ENCODE results near the gene PDE7B. TPM values are rescaled to one million over a fixed set of nuclear protein-coding genes. Genes with fewer than 3 reads are reported as not detected.
A peak's percentile ranks its signal among the peaks of the same experiment; 100 is the strongest.
"Not testable (repeated sequence)": the region's sequence is repeated elsewhere in the genome, so short reads cannot be mapped to it uniquely, and the experiment has no call there.

PDE7B gene
- total RNA-seq, 1 donor from 2014 or later, result 13.3 TPM

- ATAC-seq, result no peak
- intact Hi-C loops (cut with DNase I), result no loop called here
- DNase-seq (ENCODE audit: low spot score), result no peak
Observed at GRCh38 chr6:135839121-135839520, 12.4 kb upstream of the PDE7B start.

- DNase-seq (ENCODE audit: low spot score) (no peak), ATAC-seq (no peak)
- intact Hi-C loops (cut with DNase I), result no loop called here
Observed at GRCh38 chr6:135842618-135843392, 8.7 kb upstream of the PDE7B start.

GRCh38 chr6:135850882-135851281, 619 bp upstream of the PDE7B start:
- ATAC-seq (no peak), DNase-seq (ENCODE audit: low spot score) (no peak)
- intact Hi-C loops (cut with DNase I), result no loop called here

DNA sequence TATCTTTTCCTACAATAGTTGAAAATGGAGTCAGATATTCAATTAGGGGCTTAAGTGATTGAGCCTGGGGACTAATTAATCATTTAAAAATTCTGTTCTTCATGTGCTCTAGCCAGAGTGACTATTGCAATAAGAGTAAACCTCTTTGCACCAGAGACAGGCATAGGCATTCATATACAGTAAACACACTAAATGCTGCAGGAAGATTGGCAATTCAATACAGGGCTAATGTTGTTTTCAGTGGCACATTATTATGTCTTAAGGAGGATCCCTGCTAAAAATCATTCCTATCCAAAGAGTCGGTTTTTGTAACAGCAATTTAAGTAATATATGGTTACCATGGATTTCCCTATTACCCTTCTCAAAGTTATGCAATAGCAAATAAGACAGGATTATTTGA, 1.2 kb downstream of the PDE7B start:
- intact Hi-C loops (cut with DNase I), result no loop called here
- DNase-seq (ENCODE audit: low spot score), result no peak
- ATAC-seq, result no peak

GRCh38 chr6:135853227-135853626, 1.7 kb downstream of the PDE7B start:
- ATAC-seq (no peak), DNase-seq (ENCODE audit: low spot score) (no peak)
- intact Hi-C loops (cut with DNase I), result no loop called here

GRCh38 chr6:135853986-135854385, 2.5 kb downstream of the PDE7B start:
- no peak for DNase-seq (ENCODE audit: low spot score)
- intact Hi-C loops (cut with DNase I), result no loop called here
- ATAC-seq, result no peak

- intact Hi-C loops (cut with DNase I), result no loop called here
- ATAC-seq, result no peak
- no peak for DNase-seq (ENCODE audit: low spot score)
Observed at GRCh38 chr6:135854799-135855198, 3.3 kb downstream of the PDE7B start.

DNA sequence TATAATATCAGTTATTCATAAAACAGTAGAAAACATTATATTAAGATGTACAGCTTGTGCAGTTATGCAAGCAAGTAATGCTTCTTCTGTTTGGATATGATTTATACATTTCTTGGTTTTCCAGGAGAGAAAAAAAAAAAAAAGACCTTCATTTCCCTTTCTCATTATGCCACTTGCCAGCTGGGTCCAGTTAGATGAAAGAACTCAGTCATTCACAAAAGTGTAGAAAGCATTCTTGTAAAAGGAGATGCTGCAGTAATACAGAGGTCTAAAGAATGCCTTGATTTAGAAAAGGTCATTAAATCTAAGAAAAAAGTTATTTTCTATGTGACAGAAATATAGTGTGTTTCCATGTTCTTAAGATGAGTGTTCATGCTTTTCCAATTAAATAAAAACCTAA, 7.4 kb downstream of the PDE7B start:
- DNase-seq (ENCODE audit: low spot score), result no peak

GRCh38 chr6:135860361-135860760, 8.9 kb downstream of the PDE7B start:
- intact Hi-C loops (cut with DNase I), result no loop called here
- ATAC-seq (no peak), DNase-seq (ENCODE audit: low spot score) (no peak)

More for the DNA sequence above, 7.4 kb downstream of the PDE7B start:
- no peak for ATAC-seq
- intact Hi-C loops (cut with DNase I), result no loop called here

GRCh38 chr6:135861189-135861588, 9.7 kb downstream of the PDE7B start:
- intact Hi-C loops (cut with DNase I), result no loop called here
- no peak for DNase-seq (ENCODE audit: low spot score)

DNA sequence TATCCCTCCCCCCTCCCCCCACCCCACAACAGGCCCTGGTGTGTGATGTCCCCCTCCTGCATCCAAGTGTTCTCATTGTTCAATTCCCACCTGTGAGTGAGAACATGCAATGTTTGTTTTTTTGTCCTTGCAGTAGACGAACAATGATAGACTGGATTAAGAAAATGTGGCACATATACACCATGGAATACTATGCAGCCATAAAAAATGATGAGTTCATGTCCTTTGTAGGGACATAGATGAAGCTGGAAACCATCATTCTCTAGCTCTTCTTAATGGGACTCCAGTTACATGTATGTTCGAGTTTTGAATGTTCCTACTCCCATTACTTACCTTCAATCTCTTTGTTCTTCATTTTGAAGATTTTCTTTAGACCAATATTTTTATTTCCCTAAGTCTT, 13.4 kb downstream of the PDE7B start:
- ATAC-seq; intact Hi-C loops (cut with DNase I); DNase-seq (ENCODE audit: low spot score): not testable (repeated sequence)

More at GRCh38 chr6:135861189-135861588, 9.7 kb downstream of the PDE7B start:
- ATAC-seq, result no peak

DNA sequence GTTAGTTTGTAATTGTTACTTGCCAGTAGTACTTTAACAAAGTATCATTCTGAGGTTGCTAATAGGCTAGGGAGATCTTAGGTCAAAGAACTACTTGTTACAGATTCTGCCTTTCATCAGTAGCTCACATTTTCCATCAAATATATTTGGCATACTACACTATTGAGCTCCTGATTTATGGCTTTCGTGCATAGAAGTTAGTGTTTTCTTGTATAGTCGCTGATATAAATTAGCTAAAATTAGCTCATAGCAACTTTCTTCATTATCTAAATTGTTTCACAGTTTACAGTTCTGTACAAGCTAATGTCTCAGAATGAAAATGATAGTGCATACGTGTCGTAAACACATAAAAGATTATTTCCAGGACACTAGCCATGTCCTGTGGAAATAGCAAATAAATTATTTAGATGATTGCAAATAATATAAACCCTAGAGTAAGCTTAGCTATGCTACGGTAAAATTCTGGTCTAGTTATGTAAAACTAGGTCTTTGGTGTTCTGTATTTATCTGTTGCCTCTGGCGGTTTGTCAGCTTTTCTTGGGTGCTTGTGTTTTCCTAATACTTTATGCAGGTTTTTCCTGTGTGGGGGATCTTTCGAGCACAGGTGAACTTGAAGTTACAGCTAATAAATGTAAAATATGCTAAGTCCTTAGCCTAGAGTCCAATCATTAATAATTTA, 15.1 kb downstream of the PDE7B start:
- ATAC-seq (peak; percentile 22), DNase-seq (ENCODE audit: low spot score) (no peak)
- intact Hi-C loops (cut with DNase I), result no loop called here

DNA sequence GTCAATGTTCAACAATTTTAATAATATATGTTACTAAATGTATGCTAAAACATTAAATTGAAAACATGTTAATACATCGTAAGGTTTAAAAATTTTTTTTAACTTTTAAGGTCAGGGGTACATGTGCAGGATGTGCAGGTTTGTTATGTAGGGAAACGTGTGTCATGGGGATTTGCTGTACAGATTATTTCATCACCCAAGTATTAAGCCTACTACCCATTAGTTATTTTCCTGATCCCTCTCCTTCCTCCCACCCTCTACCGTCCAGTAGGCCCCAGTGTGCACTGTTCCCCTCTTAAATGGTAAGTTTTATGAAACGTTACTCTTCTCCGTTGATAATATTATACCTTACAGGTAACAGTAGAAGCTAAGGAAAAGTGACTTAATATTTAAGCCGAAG, 15.8 kb downstream of the PDE7B start:
- no peak for DNase-seq (ENCODE audit: low spot score)
- no peak for ATAC-seq
- intact Hi-C loops (cut with DNase I), result no loop called here

DNA sequence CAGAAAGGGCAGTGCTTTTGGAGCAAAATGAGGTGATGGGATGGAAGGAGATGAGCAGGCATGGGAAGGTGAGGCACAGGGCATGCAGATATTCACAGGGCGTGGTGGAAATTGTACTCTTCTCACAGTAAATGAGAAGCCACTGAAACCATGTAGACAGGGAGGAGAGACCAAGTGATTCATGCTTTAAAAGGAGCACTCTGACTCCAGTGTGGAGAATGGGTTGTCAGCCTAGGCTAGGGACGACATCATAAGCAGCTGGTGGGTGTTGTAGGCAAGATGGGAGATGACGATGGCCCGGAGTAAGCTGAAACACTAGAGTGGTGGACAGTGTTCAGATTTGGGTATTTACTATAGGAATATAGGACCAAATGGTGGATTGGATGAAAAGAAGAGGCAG, 18.4 kb downstream of the PDE7B start:
- intact Hi-C loops (cut with DNase I), result no loop called here
- DNase-seq (ENCODE audit: low spot score), result no peak
- ATAC-seq, result no peak

DNA sequence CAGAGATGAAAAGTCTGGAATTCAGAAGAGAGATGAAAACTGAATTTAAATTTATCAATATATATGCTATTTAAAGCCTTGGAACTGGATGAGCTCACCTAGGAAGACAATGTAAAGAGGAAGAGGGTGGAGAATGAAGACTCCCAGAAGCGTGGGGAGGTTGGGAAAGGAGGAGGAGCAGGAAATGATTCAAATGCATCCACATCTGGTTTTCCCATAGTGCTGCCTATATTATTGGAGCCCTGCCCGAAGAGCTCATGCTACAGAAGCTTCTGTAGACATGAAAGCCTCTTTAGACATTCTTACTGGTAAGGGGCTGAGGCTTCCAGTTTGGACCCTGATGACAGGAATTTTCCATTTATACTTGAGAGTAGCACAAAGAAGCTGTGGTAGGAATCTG, 19.2 kb downstream of the PDE7B start:
- intact Hi-C loops (cut with DNase I), result no loop called here
- no peak for ATAC-seq
- DNase-seq (ENCODE audit: low spot score), result no peak

DNA sequence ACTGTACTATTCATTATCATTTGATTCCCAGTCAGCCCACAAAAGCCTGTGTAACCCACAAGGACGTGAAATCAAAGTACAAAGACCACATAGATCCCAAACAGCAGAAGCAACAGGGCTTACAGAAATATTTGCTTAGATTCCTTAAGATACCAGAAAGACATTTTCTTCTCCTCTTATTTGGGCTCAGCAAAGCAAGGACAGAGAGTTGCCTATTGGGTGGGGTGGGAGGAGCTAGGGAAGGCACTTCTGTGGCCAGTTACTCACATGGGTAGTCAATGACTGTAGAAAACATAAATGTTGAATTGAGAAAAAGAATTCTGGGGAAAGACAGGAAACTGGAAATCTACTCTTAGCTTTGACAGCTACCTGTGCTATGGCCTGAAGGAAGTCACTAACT, 19.8 kb downstream of the PDE7B start:
- no peak for DNase-seq (ENCODE audit: low spot score)
- peak; percentile 53 for ATAC-seq
- intact Hi-C loops (cut with DNase I), result no loop called here

GRCh38 chr6:135871878-135872277, 20.4 kb downstream of the PDE7B start:
- DNase-seq (ENCODE audit: low spot score), result no peak
- intact Hi-C loops (cut with DNase I), result no loop called here
- no peak for ATAC-seq

DNA sequence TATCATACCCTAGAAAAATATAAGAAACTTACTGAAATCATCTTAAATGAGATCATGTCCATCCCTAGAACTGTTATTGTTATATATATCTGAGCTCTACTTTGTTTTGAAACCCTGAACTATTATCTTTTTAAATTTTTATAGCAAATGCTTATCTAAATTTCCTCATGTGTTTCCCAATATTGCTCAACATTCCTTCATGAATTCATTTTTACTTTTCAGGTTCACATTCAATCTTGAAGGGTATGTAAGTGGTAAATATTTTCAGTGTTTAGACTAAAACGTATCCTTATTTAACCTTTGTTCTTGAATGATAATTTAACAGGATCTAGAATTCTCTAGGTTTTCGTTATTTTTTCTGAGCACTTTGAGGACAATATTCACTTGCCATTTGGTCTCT, 23.9 kb downstream of the PDE7B start:
- intact Hi-C loops (cut with DNase I), result no loop called here
- ATAC-seq, result no peak
- no peak for DNase-seq (ENCODE audit: low spot score)

- DNase-seq (ENCODE audit: low spot score) (no peak), ATAC-seq (no peak)
- intact Hi-C loops (cut with DNase I), result no loop called here
Observed at GRCh38 chr6:135876058-135876457, 24.6 kb downstream of the PDE7B start.

DNA sequence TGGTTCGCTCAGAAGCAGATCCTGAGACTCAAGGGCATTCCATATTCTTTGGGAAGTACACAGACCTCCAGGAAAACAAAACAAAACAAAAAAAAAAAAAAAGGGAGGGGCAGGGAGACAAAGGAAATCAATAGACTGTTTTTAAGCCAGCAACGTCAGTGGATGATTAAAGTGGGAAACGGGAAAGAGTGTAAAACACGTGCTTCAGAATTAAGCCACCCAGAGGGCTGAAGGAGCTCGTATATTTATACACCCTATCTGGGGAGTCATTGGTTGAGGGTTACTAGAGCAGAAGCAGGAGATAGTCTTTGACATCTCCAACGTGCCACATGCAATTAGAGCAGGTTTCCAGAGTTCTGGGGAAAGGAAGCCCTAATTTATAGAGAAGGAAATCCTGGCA, 26.2 kb downstream of the PDE7B start:
- intact Hi-C loops (cut with DNase I), result no loop called here
- no peak for DNase-seq (ENCODE audit: low spot score)
- no peak for ATAC-seq
